KMS-11 (cell line): Measurements from ENCODE around the gene UBASH3A.
"Not testable (repeated sequence)": the region's sequence is repeated elsewhere in the genome, so short reads cannot be mapped to it uniquely, and the experiment has no call there.

Experiments
- H2AFZ ChIP-seq: fragments of 200-600 bp; sonication (generic); 2 replicates; pipeline ENCODE4 v1.6.1; 2016; ENCODE audit warnings: antibody characterized with exemption, mixed run types, low read depth
- H3K27ac ChIP-seq: fragments of 200-600 bp; sonication (generic); 2 replicates; pipeline ENCODE4 v1.6.1; 2016; ENCODE audit warnings: mild to moderate bottlenecking, mixed run types
- H3K27me3 ChIP-seq: fragments of 200-600 bp; sonication (generic); 2 replicates; pipeline ENCODE4 v1.6.1; 2017; ENCODE audit warnings: mild to moderate bottlenecking, low read depth, mixed run types, moderate library complexity; ENCODE audit not compliant: insufficient read depth
- H3K36me3 ChIP-seq: fragments of 200-600 bp; sonication (generic); 2 replicates; pipeline ENCODE4 v1.6.1; 2017; ENCODE audit warnings: mild to moderate bottlenecking, mixed run types; ENCODE audit not compliant: insufficient read depth
- H3K4me1 ChIP-seq: fragments of 200-600 bp; sonication (generic); 2 replicates; pipeline ENCODE4 v1.6.1; 2016; ENCODE audit warnings: mild to moderate bottlenecking, low read depth, mixed run types; ENCODE audit not compliant: poor library complexity, severe bottlenecking
- H3K4me2 ChIP-seq: fragments of 200-600 bp; sonication (generic); 2 replicates; pipeline ENCODE4 v1.7.0; 2016; ENCODE audit warnings: mild to moderate bottlenecking, mixed run types
- H3K4me3 ChIP-seq: fragments of 200-600 bp; sonication (generic); IDR thresholded peaks from 2 replicates; pipeline ENCODE4 v1.6.1; 2017; ENCODE audit warnings: low read depth, low read length, mixed read lengths; ENCODE audit not compliant: insufficient read depth
- H3K79me2 ChIP-seq: fragments of 200-600 bp; sonication (generic); 2 replicates; pipeline ENCODE4 v1.6.1; 2016; ENCODE audit warnings: low read depth, mixed run types; ENCODE audit not compliant: insufficient read depth
- H3K9ac ChIP-seq: fragments of 200-600 bp; sonication (generic); 2 replicates; pipeline ENCODE4 v1.6.1; 2016; ENCODE audit warnings: mild to moderate bottlenecking, mixed run types
- H4K20me1 ChIP-seq: fragments of 200-600 bp; sonication (generic); 2 replicates; pipeline ENCODE4 v1.6.1; 2016; ENCODE audit warnings: mild to moderate bottlenecking, mixed run types; ENCODE audit not compliant: insufficient read depth
- TF ChIP-seq, protein P1 (sequence below): fragments of 200-600 bp; sonication (generic); conservative IDR thresholded peaks from 2 replicates; pipeline ENCODE4 v1.6.1; 2017; ENCODE audit warnings: low read depth, mild to moderate bottlenecking, antibody characterized with exemption, low read length, moderate library complexity, mixed read lengths

The UBASH3A gene

DNA sequence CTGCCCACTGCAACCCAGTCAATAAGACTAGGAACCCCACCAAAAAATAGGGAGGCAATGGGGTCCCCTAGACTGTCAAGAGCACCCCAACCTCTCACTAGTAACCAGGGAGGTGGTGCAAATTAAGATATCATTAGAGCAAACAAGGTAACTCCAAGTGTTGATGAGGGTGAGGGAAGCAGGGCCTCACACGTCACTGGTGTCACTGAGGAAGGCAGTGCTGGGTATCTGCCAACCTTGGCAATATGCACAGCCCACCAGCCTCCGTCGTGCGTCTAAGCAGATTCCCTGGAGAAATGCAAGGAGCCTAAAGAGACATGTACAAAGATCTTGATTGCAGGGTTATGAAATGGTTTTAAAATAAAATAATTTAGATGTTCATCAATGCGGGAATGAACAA is 3.8 kb downstream of the UBASH3A start:
- no peak overlapping the region for H2AFZ ChIP-seq
- no peaks in the 10 kb centered on the region for H3K4me1 ChIP-seq
- no peak overlapping the region for H3K9ac ChIP-seq
- no peaks in the 10 kb centered on the region for H3K79me2 ChIP-seq
- peaks cover 14% of the 10 kb centered on the region; the same call in 1 of the 2 replicates for H3K27me3 ChIP-seq
- no peak overlapping the region for H3K4me2 ChIP-seq
- H3K27ac ChIP-seq, result no peak overlapping the region
- TF ChIP-seq, protein P1, sequence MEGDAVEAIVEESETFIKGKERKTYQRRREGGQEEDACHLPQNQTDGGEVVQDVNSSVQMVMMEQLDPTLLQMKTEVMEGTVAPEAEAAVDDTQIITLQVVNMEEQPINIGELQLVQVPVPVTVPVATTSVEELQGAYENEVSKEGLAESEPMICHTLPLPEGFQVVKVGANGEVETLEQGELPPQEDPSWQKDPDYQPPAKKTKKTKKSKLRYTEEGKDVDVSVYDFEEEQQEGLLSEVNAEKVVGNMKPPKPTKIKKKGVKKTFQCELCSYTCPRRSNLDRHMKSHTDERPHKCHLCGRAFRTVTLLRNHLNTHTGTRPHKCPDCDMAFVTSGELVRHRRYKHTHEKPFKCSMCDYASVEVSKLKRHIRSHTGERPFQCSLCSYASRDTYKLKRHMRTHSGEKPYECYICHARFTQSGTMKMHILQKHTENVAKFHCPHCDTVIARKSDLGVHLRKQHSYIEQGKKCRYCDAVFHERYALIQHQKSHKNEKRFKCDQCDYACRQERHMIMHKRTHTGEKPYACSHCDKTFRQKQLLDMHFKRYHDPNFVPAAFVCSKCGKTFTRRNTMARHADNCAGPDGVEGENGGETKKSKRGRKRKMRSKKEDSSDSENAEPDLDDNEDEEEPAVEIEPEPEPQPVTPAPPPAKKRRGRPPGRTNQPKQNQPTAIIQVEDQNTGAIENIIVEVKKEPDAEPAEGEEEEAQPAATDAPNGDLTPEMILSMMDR, result no peak
- H3K4me3 ChIP-seq, result no peak overlapping the region
- no peaks in the 10 kb centered on the region for H3K36me3 ChIP-seq
- no peaks in the 10 kb centered on the region for H4K20me1 ChIP-seq

DNA sequence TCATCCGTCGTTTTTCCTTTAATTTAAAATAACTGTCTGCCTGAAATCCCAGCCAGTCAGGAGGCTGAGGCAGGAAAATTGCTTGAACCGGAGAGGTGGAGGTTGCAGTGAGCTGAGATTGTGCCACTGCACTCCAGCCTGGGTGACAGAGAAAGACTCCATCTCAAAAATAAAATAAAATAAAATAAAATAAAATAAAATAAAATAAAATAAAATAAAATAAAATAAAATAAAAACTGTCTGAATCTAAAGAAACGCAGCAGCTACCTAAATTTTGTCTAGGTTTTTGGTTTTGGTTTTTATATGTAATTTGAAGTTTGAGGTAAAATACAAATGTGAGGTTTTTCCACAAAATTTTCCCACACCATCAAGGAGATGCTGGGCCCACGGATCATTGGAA is 5.0 kb downstream of the UBASH3A start:
- H3K27me3 ChIP-seq, result peaks cover 20% of the 10 kb centered on the region; the same call in 1 of the 2 replicates
- not testable (repeated sequence) for H3K27ac ChIP-seq, H3K79me2 ChIP-seq, H4K20me1 ChIP-seq, H3K36me3 ChIP-seq, H2AFZ ChIP-seq, H3K4me1 ChIP-seq, H3K4me3 ChIP-seq, H3K9ac ChIP-seq, H3K4me2 ChIP-seq

DNA sequence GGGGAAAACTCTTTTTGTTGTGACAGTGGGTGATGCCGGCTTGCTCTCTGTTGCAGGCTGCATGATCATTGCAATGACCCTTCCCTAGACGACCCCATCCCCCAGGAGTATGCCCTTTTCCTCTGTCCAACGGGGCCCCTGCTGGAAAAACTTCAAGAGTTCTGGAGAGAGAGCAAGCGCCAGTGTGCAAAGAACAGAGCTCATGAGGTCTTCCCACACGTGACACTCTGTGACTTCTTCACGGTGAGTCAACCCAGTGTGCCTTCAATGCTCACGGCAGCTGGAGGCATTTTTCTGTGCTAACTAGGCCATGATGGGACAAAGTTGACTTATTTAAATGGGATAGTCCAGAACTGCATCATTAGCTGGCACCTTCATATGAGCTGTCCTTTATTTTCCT is 5.7 kb downstream of the UBASH3A start:
- Histone ChIP-seq H2AFZ (no peak overlapping the region), H3K27ac (no peak overlapping the region), H3K4me3 (no peak overlapping the region), H3K9ac (no peak overlapping the region), H3K27me3 (peaks cover 27% of the 10 kb centered on the region; the same call in 1 of the 2 replicates), H3K36me3 (no peaks in the 10 kb centered on the region), H3K4me2 (no peak overlapping the region), H4K20me1 (no peaks in the 10 kb centered on the region), H3K4me1 (no peaks in the 10 kb centered on the region), H3K79me2 (no peaks in the 10 kb centered on the region)
- TF ChIP-seq, protein P1, result no peak

DNA sequence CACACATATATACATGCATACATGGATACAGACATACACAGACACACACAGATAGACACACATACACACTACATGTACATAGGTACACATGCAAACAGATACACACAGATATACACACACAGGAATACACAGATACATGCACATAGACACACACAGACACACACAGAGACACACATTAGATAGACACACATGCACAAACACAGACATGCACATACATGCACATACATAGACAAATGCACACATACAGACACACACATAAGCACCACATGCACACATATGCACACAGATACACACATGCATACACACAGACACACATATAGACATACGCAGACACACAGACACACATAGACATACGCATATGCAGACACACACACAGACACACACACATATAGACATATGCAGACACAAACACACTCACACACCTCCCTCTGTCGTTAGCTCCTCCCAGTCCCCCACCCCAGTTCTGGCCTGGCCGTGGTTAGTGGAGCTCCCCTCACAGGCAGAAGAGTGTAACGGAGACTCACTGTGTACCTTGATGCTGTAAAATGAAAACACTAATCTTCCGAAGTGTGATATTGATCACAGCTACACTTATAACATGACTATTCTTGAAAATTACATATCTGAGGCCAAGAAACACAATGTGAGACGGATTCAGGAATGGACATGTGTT is 7.6 kb downstream of the UBASH3A start:
- no peaks in the 10 kb centered on the region for H4K20me1 ChIP-seq
- no peaks in the 10 kb centered on the region for H3K4me1 ChIP-seq
- H3K27ac ChIP-seq, result no peak overlapping the region
- no peak overlapping the region for H3K4me2 ChIP-seq
- H2AFZ ChIP-seq, result no peak overlapping the region
- H3K27me3 ChIP-seq, result peaks cover 38% of the 10 kb centered on the region; the same call in 1 of the 2 replicates
- H3K79me2 ChIP-seq, result no peaks in the 10 kb centered on the region
- H3K4me3 ChIP-seq, result no peak overlapping the region
- H3K36me3 ChIP-seq, result no peaks in the 10 kb centered on the region
- TF ChIP-seq, protein P1, result no peak
- no peak overlapping the region for H3K9ac ChIP-seq

DNA sequence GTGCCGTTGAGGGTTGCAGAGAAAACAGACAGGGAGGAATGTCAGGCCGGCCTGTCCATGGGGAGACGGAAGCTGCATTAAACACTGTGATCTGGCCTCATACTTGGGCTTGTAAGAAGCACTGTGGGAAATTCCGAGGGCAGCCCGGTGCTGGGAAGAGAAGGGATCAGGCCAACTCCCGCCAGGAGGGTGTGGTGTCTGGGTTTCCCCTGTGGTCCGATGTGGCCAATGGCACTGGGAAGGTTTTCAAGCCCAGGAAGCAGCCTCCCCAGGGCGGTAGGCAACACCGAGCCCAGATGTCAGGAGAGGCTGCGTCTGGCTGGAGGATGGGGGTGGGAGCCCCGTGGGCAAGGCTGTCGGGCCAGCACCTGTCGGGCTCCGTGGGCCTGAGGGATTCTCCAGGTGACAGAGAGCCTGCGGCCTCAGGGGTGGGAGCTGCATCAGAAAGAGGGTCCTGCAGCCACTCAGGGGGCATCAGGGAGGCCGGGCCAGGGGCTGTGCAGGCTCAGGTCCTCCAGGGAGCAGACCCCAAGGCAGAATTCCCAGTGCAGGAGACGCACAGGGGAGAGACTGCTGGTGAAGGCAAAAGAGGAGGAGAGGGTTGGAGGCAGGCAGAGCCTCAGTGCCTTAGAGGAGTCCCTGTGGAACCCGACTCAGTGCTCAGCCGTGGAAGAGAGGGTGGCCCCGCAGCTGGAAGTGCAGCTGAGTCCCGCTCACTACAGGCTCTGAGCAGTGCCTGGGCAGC is 8.4 kb downstream of the UBASH3A start:
- Histone ChIP-seq H3K9ac (no peak overlapping the region), H4K20me1 (no peaks in the 10 kb centered on the region), H3K27ac (no peak overlapping the region), H3K4me2 (no peak overlapping the region), H3K4me1 (no peaks in the 10 kb centered on the region), H3K79me2 (no peaks in the 10 kb centered on the region), H3K36me3 (no peaks in the 10 kb centered on the region), H3K27me3 (peaks cover 44% of the 10 kb centered on the region; the same call in 1 of the 2 replicates), H2AFZ (no peak overlapping the region), H3K4me3 (no peak overlapping the region)
- TF ChIP-seq, protein P1, result no peak
